IMR-90 (cell line): ENCODE measurements around the gene PARD6G. TPM values are rescaled to one million over a fixed set of nuclear protein-coding genes. Genes with fewer than 3 reads are reported as not detected.

Source experiments
- ATAC-seq: fragments of 200-7000 bp; cut with Tn5 transposase; 2 replicates; pipeline ENCODE4 v1.9.1; 2020; ENCODE audit warnings: low read depth, mild to moderate bottlenecking, moderate library complexity
- BruUV-seq: library from RNA; stranded (reverse); fragments of 400-500 nt; replicated peaks from 2 replicates; lab custom pipeline; 2021; lab: Mats Ljungman, UMichigan
- CTCF ChIA-PET: fragments of 300-600 bp; formaldehyde crosslinking; extraction: SDS; loops from one replicate; lab custom pipeline; 2021; ENCODE audit warnings: antibody characterized with exemption; lab: Yijun Ruan, JAX
- POLR2A ChIA-PET: fragments of 300-600 bp; sonication (Branson Sonifier 250); formaldehyde crosslinking; loops from one replicate; lab custom pipeline; 2022; ENCODE audit warnings: antibody characterized with exemption; ENCODE audit not compliant: unreplicated experiment; lab: Charles Lee
- DNase-seq: peaks from one replicate; pipeline ENCODE4 v3.0.0; 2013
- H2AFZ ChIP-seq: replicated peaks from 2 replicates; pipeline ENCODE3; 2013; ENCODE audit warnings: low read length, mild to moderate bottlenecking; ENCODE audit not compliant: poor library complexity
- H2AK5ac ChIP-seq: 2 replicates; pipeline ENCODE4 v1.6.1; 2013; ENCODE audit warnings: low read depth, low read length, inconsistent platforms
- H2AK9ac ChIP-seq: replicated peaks from 2 replicates; pipeline ENCODE3; 2013; ENCODE audit warnings: mild to moderate bottlenecking, low read depth, low read length, moderate library complexity; ENCODE audit not compliant: poor library complexity
- H2BK120ac ChIP-seq: 2 replicates; pipeline ENCODE4 v1.6.1; 2013; ENCODE audit warnings: low read depth, low read length, inconsistent platforms
- H2BK15ac ChIP-seq: 3 replicates; pipeline ENCODE4 v1.6.1; 2013; ENCODE audit warnings: low read depth, low read length, inconsistent platforms
- H2BK20ac ChIP-seq: 2 replicates; pipeline ENCODE4 v1.6.1; 2013; ENCODE audit warnings: low read depth, mild to moderate bottlenecking, inconsistent platforms, low read length, moderate library complexity
- H2BK5ac ChIP-seq: 2 replicates; pipeline ENCODE4 v1.6.1; 2013; ENCODE audit warnings: mild to moderate bottlenecking, low read depth, low read length, inconsistent platforms; ENCODE audit not compliant: poor library complexity, severe bottlenecking
- H3K14ac ChIP-seq: replicated peaks from 2 replicates; pipeline ENCODE4 v1.6.1; 2013; ENCODE audit warnings: low read depth, low read length, inconsistent platforms
- H3K18ac ChIP-seq: 2 replicates; pipeline ENCODE4 v1.6.1; 2013; ENCODE audit warnings: low read depth, low read length, control low read depth
- H3K23ac ChIP-seq: 2 replicates; pipeline ENCODE4 v1.6.1; 2013; ENCODE audit warnings: low read depth, low read length, inconsistent platforms
- H3K27ac ChIP-seq: 2 replicates; pipeline ENCODE4 v1.5.1; 2013; ENCODE audit warnings: mild to moderate bottlenecking, control low read depth, low read length; ENCODE audit not compliant: insufficient read depth
- H3K27me3 ChIP-seq: 2 replicates; pipeline ENCODE4 v1.6.1; 2013; ENCODE audit warnings: low read length; ENCODE audit not compliant: control insufficient read depth, insufficient read depth
- H3K36me3 ChIP-seq: 2 replicates; pipeline ENCODE4 v1.6.1; 2013; ENCODE audit warnings: low read length, mixed read lengths; ENCODE audit not compliant: control insufficient read depth, insufficient read depth
- H3K4ac ChIP-seq: 2 replicates; pipeline ENCODE4 v1.6.1; 2013; ENCODE audit warnings: low read depth, low read length, inconsistent platforms
- H3K4me1 ChIP-seq: 2 replicates; pipeline ENCODE4 v1.6.1; 2013; ENCODE audit warnings: low read length, mixed read lengths; ENCODE audit not compliant: control insufficient read depth, insufficient read depth
- H3K4me2 ChIP-seq: 2 replicates; pipeline ENCODE4 v1.6.1; 2013; ENCODE audit warnings: low read depth, mild to moderate bottlenecking, control low read depth, low read length, moderate library complexity
- H3K4me3 ChIP-seq: 2 replicates; pipeline ENCODE4 v1.5.1; 2013; ENCODE audit warnings: low read depth, mild to moderate bottlenecking, control low read depth, low read length, moderate library complexity; ENCODE audit not compliant: insufficient read depth
- H3K56ac ChIP-seq: 2 replicates; pipeline ENCODE4 v1.6.1; 2013; ENCODE audit warnings: low read length, inconsistent platforms; ENCODE audit not compliant: insufficient read depth; ENCODE audit errors: extremely low read depth
- H3K79me1 ChIP-seq, 2 experiments: 2 replicates each; pipeline ENCODE4 v1.6.1; 2013; ENCODE audit warnings: low read length in 2 of 2, inconsistent platforms in 1 of 2, low read depth in 1 of 2
- H3K9ac ChIP-seq: 2 replicates; pipeline ENCODE4 v1.6.1; 2013; ENCODE audit warnings: low read depth, low read length, control low read depth
- H3K9me1 ChIP-seq: 2 replicates; pipeline ENCODE4 v1.6.1; 2013; ENCODE audit warnings: low read length, inconsistent platforms; ENCODE audit not compliant: insufficient read depth
- H3K9me3 ChIP-seq: 2 replicates; pipeline ENCODE4 v1.6.1; 2013; ENCODE audit warnings: low read length; ENCODE audit not compliant: control insufficient read depth, insufficient read depth
- H4K20me1 ChIP-seq: 2 replicates; pipeline ENCODE4 v1.6.1; 2013; ENCODE audit warnings: low read length, inconsistent platforms; ENCODE audit not compliant: insufficient read depth
- H4K5ac ChIP-seq: 2 replicates; pipeline ENCODE4 v1.6.1; 2013; ENCODE audit warnings: mild to moderate bottlenecking, low read depth, low read length, control low read depth
- H4K8ac ChIP-seq, 2 experiments: 2 replicates each; pipeline ENCODE4 v1.6.1; 2013; ENCODE audit warnings: low read depth in 2 of 2, low read length in 2 of 2, control low read depth in 1 of 2, inconsistent platforms in 1 of 2
- H4K91ac ChIP-seq: 2 replicates; pipeline ENCODE4 v1.6.1; 2013; ENCODE audit warnings: low read depth, low read length, inconsistent platforms; ENCODE audit not compliant: insufficient read depth
- BHLHE40 ChIP-seq: fragments of 150-350 bp; IDR thresholded peaks from 2 replicates; pipeline ENCODE4 v1.6.1; 2016; ENCODE audit warnings: mild to moderate bottlenecking, low read depth, low read length
- CEBPB ChIP-seq: IDR thresholded peaks from 2 replicates; pipeline ENCODE4 v1.6.1; 2012; ENCODE audit warnings: low read depth, low read length, improper control_type of control experiment
- CHD1 ChIP-seq: IDR thresholded peaks from 2 replicates; pipeline ENCODE4 v1.6.1; 2012; ENCODE audit warnings: low read depth, low read length, improper control_type of control experiment
- CTCF ChIP-seq: conservative IDR thresholded peaks from 2 replicates; pipeline ENCODE4 v1.5.1; 2012; ENCODE audit warnings: mild to moderate bottlenecking, low read depth, low read length, improper control_type of control experiment
- ELK1 ChIP-seq: fragments of 150-350 bp; IDR thresholded peaks from 2 replicates; pipeline ENCODE4 v1.6.1; 2016; ENCODE audit warnings: low read depth, mild to moderate bottlenecking, low read length, moderate library complexity, borderline replicate concordance
- FOS ChIP-seq: fragments of 150-350 bp; IDR thresholded peaks from 2 replicates; pipeline ENCODE4 v1.6.1; 2016; ENCODE audit warnings: low read depth, low read length
- MAFK ChIP-seq: IDR thresholded peaks from 2 replicates; pipeline ENCODE4 v1.6.1; 2012; ENCODE audit warnings: low read depth, low read length, improper control_type of control experiment
- MAZ ChIP-seq: IDR thresholded peaks from 2 replicates; pipeline ENCODE4 v1.6.1; 2012; ENCODE audit warnings: low read depth, mild to moderate bottlenecking, low read length, improper control_type of control experiment, moderate library complexity, borderline replicate concordance
- MXI1 ChIP-seq: IDR thresholded peaks from 2 replicates; pipeline ENCODE4 v1.6.1; 2012; ENCODE audit warnings: low read depth, mild to moderate bottlenecking, low read length, moderate library complexity, borderline replicate concordance
- NFE2L2 ChIP-seq: fragments of 150-350 bp; IDR thresholded peaks from 2 replicates; pipeline ENCODE4 v1.6.1; 2016; ENCODE audit warnings: low read depth, mild to moderate bottlenecking, low read length
- POLR2A ChIP-seq: IDR thresholded peaks from 2 replicates; pipeline ENCODE4 v1.6.1; 2012; ENCODE audit warnings: mild to moderate bottlenecking, low read depth, low read length
- RAD21 ChIP-seq: IDR thresholded peaks from 2 replicates; pipeline ENCODE4 v1.6.1; 2012; ENCODE audit warnings: low read length, improper control_type of control experiment
- RCOR1 ChIP-seq: IDR thresholded peaks from 2 replicates; pipeline ENCODE4 v1.6.1; 2012; ENCODE audit warnings: mild to moderate bottlenecking, low read length, improper control_type of control experiment; ENCODE audit not compliant: insufficient replicate concordance
- RFX5 ChIP-seq: IDR thresholded peaks from 2 replicates; pipeline ENCODE4 v1.8.0; 2012; ENCODE audit warnings: low read depth, mild to moderate bottlenecking, low read length, moderate library complexity
- SMC3 ChIP-seq: fragments of 150-350 bp; IDR thresholded peaks from 2 replicates; pipeline ENCODE4 v1.6.1; 2016; ENCODE audit warnings: low read depth, mild to moderate bottlenecking, antibody characterized with exemption, low read length, moderate library complexity
- USF2 ChIP-seq: fragments of 150-350 bp; IDR thresholded peaks from 2 replicates; pipeline ENCODE4 v1.6.1; 2017; ENCODE audit warnings: mild to moderate bottlenecking, antibody characterized with exemption, low read length, low read depth
- WGBS, 2 experiments: methylation state at CpG; one replicate each; pipeline versions ENCODE4 v1.1.5 to v1.1.7; 2013; ENCODE audit warnings: missing lambda C conversion rate in 2 of 2; ENCODE audit not compliant: insufficient read length in 1 of 2; ENCODE audit errors: extremely low coverage in 2 of 2; 5-methylcytosine and 5-hydroxymethylcytosine counted together
- dilution Hi-C: fragments of 300-500 bp; cut with HindIII; formaldehyde crosslinking; loops from one replicate; pipeline ENCODE4 v1.14.3; 2018; ENCODE audit warnings: low sequenced_read_pairs; ENCODE audit not compliant: unreplicated experiment
- in situ Hi-C: fragments of 300-500 bp; cut with MboI; formaldehyde crosslinking; loops from 3 replicates; pipeline ENCODE4 v1.14.3; 2019; ENCODE audit warnings: low sequenced_read_pairs, inconsistent platforms, mixed read lengths
- intact Hi-C: fragments of 100-400 bp; cut with micrococcal nuclease; formaldehyde crosslinking; loops from 2 replicates; pipeline ENCODE4 v1.10.0; 2022
- polyA plus RNA-seq, 3 experiments: library from polyadenylated mRNA; depleted of rRNA; stranded (reverse); fragments of >200 nt; gene quantifications; 2 replicates each; pipeline ENCODE4 v1.2.3, GENCODE V29; 2012; ENCODE audit warnings: low replicate concordance in 1 of 3
- total RNA-seq: library from RNA; depleted of rRNA; stranded (reverse); fragments of >200 nt; gene quantifications from 2 replicates; pipeline ENCODE4 v1.2.3, GENCODE V29; 2012

Gene PARD6G
- total and polyA plus RNA-seq, 2 of the 4 experiments (the other 2 are of a cell fraction) = 2.5 to 4.6 TPM

- no peak overlapping the region for H2AFZ ChIP-seq
- H4K5ac ChIP-seq = no peak overlapping the region
- no TSS peak for BruUV-seq
- CTCF ChIA-PET = no interaction called here
- H3K56ac ChIP-seq = no peak overlapping the region
- H4K8ac ChIP-seq = no peak overlapping the region
- no peak overlapping the region for H3K14ac ChIP-seq
- DNase-seq = no peak
- in situ Hi-C loops = no loop called here
- POLR2A ChIA-PET = no interaction called here
- no peak overlapping the region for H3K9ac ChIP-seq
- H3K23ac ChIP-seq = no peak overlapping the region
- no peaks in the 10 kb centered on the region; the same call in 1 of the 2 replicates for H3K9me1 ChIP-seq
- H4K91ac ChIP-seq = no peak overlapping the region
- H3K18ac ChIP-seq = no peak overlapping the region
- H3K4me1 ChIP-seq = no peaks in the 10 kb centered on the region; the same call in 1 of the 2 replicates
- H3K79me1 ChIP-seq = peaks cover 0 to 5% of the 10 kb centered on the region in 2 experiments; a peak in 1 of 4 replicates
- H3K36me3 ChIP-seq = no peaks in the 10 kb centered on the region
- no peak overlapping the region for H2BK15ac ChIP-seq
- H2AK9ac ChIP-seq = no peak overlapping the region
- no peak overlapping the region for H2BK5ac ChIP-seq
- no peaks in the 10 kb centered on the region for H3K27me3 ChIP-seq
- no peak overlapping the region for H3K4ac ChIP-seq
- H3K27ac ChIP-seq = no peak overlapping the region
- intact Hi-C loops = no loop called here
- no peak overlapping the region for H3K4me2 ChIP-seq
- H2BK120ac ChIP-seq = no peak overlapping the region
- no peak overlapping the region for H3K4me3 ChIP-seq
- no peak overlapping the region for H2BK20ac ChIP-seq
- peaks cover 3% of the 10 kb centered on the region; the same call in 1 of the 2 replicates for H4K20me1 ChIP-seq
- H3K9me3 ChIP-seq = no peaks in the 10 kb centered on the region
- no peak for TF ChIP-seq MXI1
- TF ChIP-seq CHD1 = no peak
- no peak for TF ChIP-seq MAFK
- TF ChIP-seq RFX5 = no peak
- no peak for TF ChIP-seq RAD21
- TF ChIP-seq RCOR1 = no peak
- TF ChIP-seq BHLHE40 = no peak
- no peak for TF ChIP-seq FOS
- no peak for TF ChIP-seq ELK1
- TF ChIP-seq USF2 = no peak
- no peak for TF ChIP-seq CEBPB
- TF ChIP-seq MAZ = no peak
- no peak for TF ChIP-seq POLR2A
- no peak for TF ChIP-seq CTCF
- no peak for TF ChIP-seq SMC3
- TF ChIP-seq NFE2L2 = no peak
- 81% methylated on average over 4 of the region's 5 CpGs; no CpG with 5 or more reads in 1 of the 2 experiments for WGBS, 2 experiments
- ATAC-seq = no peak
- H2AK5ac ChIP-seq = no peak overlapping the region
- dilution Hi-C loops = no loop called here
Measured at GRCh38 chr18:80227472-80227871, 19.8 kb downstream of the PARD6G start.
